Measurements from ENCODE around the gene OSBPL9. TPM values are rescaled to one million over a fixed set of nuclear protein-coding genes. Genes with fewer than 3 reads are reported as not detected.

OSBPL9 gene
- total RNA-seq, 2 experiments from 2014 or later = 58.6 to 87.8 TPM

GRCh38 chr1:51673279-51673678 lies 56.4 kb downstream of the OSBPL9 start:
- CTCF ChIA-PET (ENCODE audit: unreplicated experiment) = no interaction called here
- no TSS peak for BruUV-seq (replicated peaks)

GRCh38 chr1:51675177-51675780 lies 58.4 kb downstream of the OSBPL9 start:
- H3K27ac ChIP-seq (ENCODE audit: low read depth, low read length, poor library complexity, severe bottlenecking) = no peak overlapping the region
- no peaks in the 10 kb centered on the region for H3K4me1 ChIP-seq (ENCODE audit: insufficient read depth, low read length, poor library complexity, severe bottlenecking)
- no peaks in the 10 kb centered on the region for H3K9me2 ChIP-seq (ENCODE audit: insufficient read depth, low read length)
- H3K4me2 ChIP-seq (ENCODE audit: low read length) = no peak overlapping the region
- no peaks in the 10 kb centered on the region for H4K20me1 ChIP-seq (ENCODE audit: insufficient read depth, low read length)
- ChIA-PET POLR2A (no interaction called here), CTCF (ENCODE audit: unreplicated experiment) (no interaction called here)
- intact Hi-C loops (cut with micrococcal nuclease; ENCODE audit: unreplicated experiment) = no loop called here
- no peaks in the 10 kb centered on the region for H3K36me3 ChIP-seq (ENCODE audit: insufficient read depth, low read length)
- no peaks in the 10 kb centered on the region for H3K9me3 ChIP-seq (ENCODE audit: low read length)
- H3K4me3 ChIP-seq (ENCODE audit: low read depth, low read length, poor library complexity, severe bottlenecking) = no peak overlapping the region
- DNase-seq (ENCODE audit: low spot score) = no peak
- TF ChIP-seq EZH2phosphoT487 (IDR thresholded peaks at IDR 0.05; ENCODE audit: borderline replicate concordance, low read depth, low read length) (no peak), CTCF (conservative IDR thresholded peaks at IDR 0.05; ENCODE audit: low read length) (no peak)
- H3K79me2 ChIP-seq (ENCODE audit: insufficient read depth, low read depth, low read length) = no peaks in the 10 kb centered on the region
- no TSS peak for BruUV-seq (replicated peaks)
- no peak overlapping the region for H2AFZ ChIP-seq (ENCODE audit: low read length)

More at GRCh38 chr1:51673279-51673678, 56.4 kb downstream of the OSBPL9 start:
- Histone ChIP-seq H3K9me3 (ENCODE audit: low read length) (no peaks in the 10 kb centered on the region), H3K79me2 (ENCODE audit: insufficient read depth, low read depth, low read length) (no peaks in the 10 kb centered on the region), H3K4me2 (ENCODE audit: low read length) (no peak overlapping the region), H3K36me3 (ENCODE audit: insufficient read depth, low read length) (no peaks in the 10 kb centered on the region), H3K27ac (ENCODE audit: low read depth, low read length, poor library complexity, severe bottlenecking) (no peak overlapping the region), H4K20me1 (ENCODE audit: insufficient read depth, low read length) (no peaks in the 10 kb centered on the region), H3K4me1 (ENCODE audit: insufficient read depth, low read length, poor library complexity, severe bottlenecking) (no peaks in the 10 kb centered on the region), H3K9me2 (ENCODE audit: insufficient read depth, low read length) (no peaks in the 10 kb centered on the region), H2AFZ (ENCODE audit: low read length) (no peak overlapping the region), H3K4me3 (ENCODE audit: low read depth, low read length, poor library complexity, severe bottlenecking) (no peak overlapping the region)
- no peak for DNase-seq (ENCODE audit: low spot score)
- TF ChIP-seq CTCF (conservative IDR thresholded peaks at IDR 0.05; ENCODE audit: low read length) (no peak), EZH2phosphoT487 (IDR thresholded peaks at IDR 0.05; ENCODE audit: borderline replicate concordance, low read depth, low read length) (no peak)
- intact Hi-C loops (cut with micrococcal nuclease; ENCODE audit: unreplicated experiment) = no loop called here
- POLR2A ChIA-PET = interaction anchor here (0.6 kb wide), 2 partner anchors 15 to 1229 kb away, joined by 3 read pairs; no protein-coding TSS in a partner anchor

GRCh38 chr1:51679435-51679834 lies 62.5 kb downstream of the OSBPL9 start:
- ChIA-PET POLR2A (interaction anchor here (0.8 kb wide), 1 partner anchor 14 kb away, joined by 3 read pairs; no protein-coding TSS in a partner anchor), CTCF (ENCODE audit: unreplicated experiment) (no interaction called here)
- Histone ChIP-seq H3K4me2 (ENCODE audit: low read length) (no peak overlapping the region), H3K4me1 (ENCODE audit: insufficient read depth, low read length, poor library complexity, severe bottlenecking) (no peaks in the 10 kb centered on the region), H3K79me2 (ENCODE audit: insufficient read depth, low read depth, low read length) (no peaks in the 10 kb centered on the region), H3K4me3 (ENCODE audit: low read depth, low read length, poor library complexity, severe bottlenecking) (no peak overlapping the region), H4K20me1 (ENCODE audit: insufficient read depth, low read length) (no peaks in the 10 kb centered on the region), H3K9me3 (ENCODE audit: low read length) (no peaks in the 10 kb centered on the region), H2AFZ (ENCODE audit: low read length) (no peak overlapping the region), H3K27ac (ENCODE audit: low read depth, low read length, poor library complexity, severe bottlenecking) (no peak overlapping the region), H3K36me3 (ENCODE audit: insufficient read depth, low read length) (no peaks in the 10 kb centered on the region), H3K9me2 (ENCODE audit: insufficient read depth, low read length) (no peaks in the 10 kb centered on the region)
- no TSS peak for BruUV-seq (replicated peaks)
- no peak for TF ChIP-seq EZH2phosphoT487 (IDR thresholded peaks at IDR 0.05; ENCODE audit: borderline replicate concordance, low read depth, low read length)
- no peak for TF ChIP-seq CTCF (conservative IDR thresholded peaks at IDR 0.05; ENCODE audit: low read length)
- DNase-seq (ENCODE audit: low spot score) = no peak
- intact Hi-C loops (cut with micrococcal nuclease; ENCODE audit: unreplicated experiment) = no loop called here

All from OCI-LY7 (cell line).